ENCODE results near the gene SCG2. TPM values are rescaled to one million over a fixed set of nuclear protein-coding genes. Genes with fewer than 3 reads are reported as not detected.

SCG2 gene
- polyA plus RNA-seq (2013, experiment 1 of 2; ENCODE audit: insufficient read length): 1.4 TPM
- 1.8 TPM for polyA plus RNA-seq (2013, experiment 2 of 2; ENCODE audit: insufficient read length)

GRCh38 chr2:223601932-223602666 is at the start of gene SCG2:
TSS of gene SCG2 (minus strand) at chr2:223602361. CDS start at chr2:223599282, 3,079 bp downstream.
- peak; percentile 86 for DNase-seq

GRCh38 chr2:223649554-223650533 is 47.7 kb upstream of the SCG2 start:
- no peak for DNase-seq

DNA sequence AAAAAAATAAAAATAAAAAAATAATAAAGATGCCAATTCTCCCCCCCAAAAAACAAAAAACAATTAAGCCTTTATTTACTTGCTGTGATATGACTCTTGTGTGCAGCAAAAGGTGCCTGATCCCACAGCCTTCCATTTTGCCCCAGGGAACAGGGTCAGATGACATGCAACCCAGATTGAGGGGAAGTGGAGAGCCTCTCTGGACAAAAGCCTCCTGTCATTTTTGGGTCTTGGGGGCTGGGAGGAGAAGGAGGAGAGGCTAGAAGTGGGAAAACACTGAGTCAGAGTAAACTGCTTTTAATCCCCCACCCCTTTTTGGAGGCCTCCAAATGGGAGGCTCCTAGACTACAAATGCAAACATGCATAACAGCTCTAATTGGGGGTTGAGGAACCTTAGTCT is 46.6 kb upstream of the SCG2 start:
- DNase-seq: no peak

- no peak for DNase-seq
These were observed 45.2 kb upstream of the SCG2 start for GRCh38 chr2:223647258-223647952.

- DNase-seq: no peak
These were observed 42.0 kb upstream of the SCG2 start for GRCh38 chr2:223644136-223644535.

DNA sequence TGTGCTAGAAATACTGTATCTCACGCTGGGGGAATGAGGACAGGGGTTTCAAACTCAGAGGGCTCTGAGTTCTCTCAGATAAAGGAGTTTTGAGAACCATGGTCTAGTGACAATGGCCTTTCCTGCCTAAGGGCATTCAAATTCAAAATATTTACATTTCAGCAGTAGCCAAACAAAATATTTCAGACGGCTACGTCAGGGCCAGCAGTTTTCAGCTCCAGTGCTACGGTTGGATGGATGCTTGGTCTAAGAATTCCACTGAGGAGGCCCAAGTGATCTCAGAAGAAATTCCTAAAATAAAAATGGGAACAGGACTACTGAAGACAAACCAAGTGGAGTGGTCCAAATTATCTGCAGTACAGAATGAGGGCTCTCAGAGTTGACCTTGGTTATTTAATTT is 41.1 kb upstream of the SCG2 start:
- DNase-seq: no peak

- no peak for DNase-seq
These were observed 40.3 kb upstream of the SCG2 start for GRCh38 chr2:223642506-223642905.

GRCh38 chr2:223641082-223641481 is 38.9 kb upstream of the SCG2 start:
- DNase-seq: no peak

DNA sequence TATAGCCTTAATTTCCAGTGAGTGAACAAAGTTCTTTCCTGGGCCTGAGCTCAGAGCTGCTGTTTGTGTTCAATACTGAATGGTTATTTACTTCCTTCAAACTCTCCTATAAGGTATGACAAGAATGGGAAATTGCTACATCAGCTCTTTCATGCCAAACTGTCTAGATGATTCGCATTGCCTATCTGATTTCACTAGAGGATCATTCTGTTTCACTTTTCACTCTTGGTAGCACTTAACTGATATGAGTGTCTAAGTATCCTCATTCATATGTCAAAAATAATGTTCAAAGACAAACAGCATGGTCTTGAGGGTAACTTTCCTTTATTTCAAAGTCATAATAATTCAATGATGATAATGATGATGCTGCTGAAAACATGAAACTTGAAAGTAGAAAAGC is 32.9 kb upstream of the SCG2 start:
- no peak for DNase-seq

GRCh38 chr2:223634238-223634637 is 32.1 kb upstream of the SCG2 start:
- no peak for DNase-seq

GRCh38 chr2:223633656-223634055 is 31.5 kb upstream of the SCG2 start:
- no peak for DNase-seq

DNA sequence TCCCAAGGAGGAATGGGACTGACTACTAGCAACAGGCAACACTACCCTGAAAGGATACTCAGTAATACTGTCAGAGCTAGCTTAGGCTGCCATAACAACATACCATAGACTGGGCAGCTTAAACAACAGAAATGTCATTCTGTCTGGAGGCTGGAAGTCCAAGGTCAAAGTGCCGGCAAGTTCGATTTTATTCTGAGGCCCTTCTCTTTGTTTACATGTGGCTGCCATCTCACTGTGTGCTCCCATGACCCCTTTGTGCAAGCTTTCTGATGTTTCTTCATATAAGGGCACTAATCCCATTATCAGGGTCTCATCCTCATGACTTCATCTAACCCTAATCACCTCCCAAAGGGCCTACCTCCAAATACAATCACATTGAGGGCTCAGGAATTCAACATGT is 30.7 kb upstream of the SCG2 start:
- DNase-seq: no peak

GRCh38 chr2:223626716-223627115 is 24.6 kb upstream of the SCG2 start:
- DNase-seq: peak; percentile 90

DNA sequence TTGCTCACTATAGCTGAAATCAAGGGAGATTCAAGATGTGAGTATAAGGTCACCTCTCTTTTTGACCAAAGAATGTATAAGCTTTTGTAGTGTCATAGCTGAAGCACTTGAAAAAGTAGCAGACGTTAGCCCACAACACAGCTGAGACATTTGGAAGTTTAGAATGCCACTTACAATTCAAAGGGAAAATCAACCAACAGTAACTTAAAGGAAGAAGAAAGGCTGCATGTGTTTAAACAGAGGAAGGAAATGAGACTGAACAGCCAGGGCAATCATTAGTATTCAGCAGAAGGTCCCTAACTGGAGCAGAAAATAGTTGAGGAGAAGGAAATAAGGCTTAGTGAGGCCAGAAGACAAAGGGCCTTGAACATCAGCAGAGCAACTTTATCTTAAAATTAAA is 23.5 kb upstream of the SCG2 start:
- no peak for DNase-seq

- no peak for DNase-seq
These were observed 19.7 kb upstream of the SCG2 start for GRCh38 chr2:223621901-223622300.

- no peak for DNase-seq
These were observed 17.4 kb upstream of the SCG2 start for GRCh38 chr2:223619486-223620129.

- no peak for DNase-seq
These were observed 16.2 kb upstream of the SCG2 start for GRCh38 chr2:223618172-223619035.

DNA sequence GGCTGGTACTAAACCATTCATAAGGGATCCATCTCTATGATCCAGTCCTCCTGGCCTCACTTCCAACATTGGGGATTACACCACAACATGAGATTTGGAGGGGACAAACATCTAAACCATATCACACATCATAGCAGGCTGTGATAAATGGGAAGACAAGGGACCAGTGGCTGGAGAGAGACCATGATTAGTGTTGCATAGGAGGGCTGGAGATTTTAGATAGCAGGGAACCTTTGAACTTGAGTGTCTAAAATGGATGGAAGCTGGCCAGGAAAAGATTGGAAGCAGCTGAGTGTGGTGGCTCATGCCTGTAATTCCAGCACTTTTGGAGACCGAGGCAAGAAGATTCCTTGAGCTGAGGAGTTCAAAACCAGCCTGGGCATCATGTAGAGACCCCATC is 12.4 kb upstream of the SCG2 start:
- DNase-seq: no peak

DNA sequence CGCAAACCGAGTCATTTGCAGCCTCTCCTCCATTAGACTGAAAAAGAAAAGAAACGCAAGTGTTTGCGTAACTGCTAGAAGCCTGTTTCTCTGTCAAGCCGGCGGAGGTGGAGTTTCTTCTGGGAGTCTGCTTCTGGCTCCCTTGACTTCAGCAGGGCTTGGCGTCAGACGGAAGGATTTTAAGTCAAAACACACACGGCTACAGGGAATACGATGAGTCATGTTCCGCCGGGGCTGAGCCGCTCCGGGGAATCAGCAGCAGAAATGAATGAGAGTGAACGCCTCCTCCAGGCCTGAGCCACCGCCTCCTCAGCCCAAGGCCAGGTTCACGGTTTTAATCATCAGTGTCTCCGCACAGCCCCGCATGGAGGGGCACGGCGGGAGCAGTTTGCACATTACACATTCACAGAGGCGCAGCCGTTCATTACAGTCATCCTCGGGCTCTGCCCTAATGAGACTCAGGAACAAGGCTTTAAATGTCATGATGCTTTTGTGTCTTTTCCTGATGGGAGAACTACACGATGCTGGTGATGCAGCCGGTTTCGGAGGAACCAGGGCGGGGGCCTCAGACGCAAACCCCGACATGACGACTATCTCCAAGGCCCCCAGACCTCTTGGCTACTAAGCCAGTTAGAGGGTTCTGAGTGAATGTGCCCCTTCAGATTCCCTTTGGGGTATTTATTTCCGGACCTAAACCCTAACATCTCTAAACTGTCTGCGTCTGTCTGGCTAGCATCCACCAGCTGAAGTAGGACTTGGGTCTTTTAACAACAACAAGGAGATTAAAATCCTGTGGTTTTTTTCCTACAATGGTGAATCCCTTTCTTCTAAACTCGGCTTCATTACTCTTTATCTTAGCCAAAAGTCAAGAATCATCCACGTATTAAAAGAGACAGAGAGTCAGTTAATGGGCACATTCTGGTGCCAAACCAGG is 11.1 kb upstream of the SCG2 start:
- peak; percentile 98 for DNase-seq

DNA sequence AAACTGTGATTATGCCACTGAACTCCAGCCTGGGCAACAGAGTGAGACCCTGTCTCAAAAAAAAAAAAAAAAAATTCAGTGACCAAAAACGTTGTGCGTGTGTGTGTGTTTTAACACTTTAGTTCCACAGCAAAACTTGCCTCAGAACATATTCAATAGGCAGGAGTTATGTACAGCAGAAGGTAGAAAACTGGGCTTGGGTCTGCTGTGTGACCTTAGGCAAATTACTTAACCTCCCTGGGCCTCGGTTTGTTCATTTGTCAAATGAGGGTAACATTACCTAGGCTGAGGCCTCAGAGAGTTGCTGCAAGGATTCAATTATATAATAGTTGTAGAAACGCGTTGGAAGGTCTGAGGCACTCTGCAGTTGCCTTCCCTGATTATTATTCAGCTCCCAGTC is 10.3 kb upstream of the SCG2 start:
- DNase-seq: no peak
